GM18858 (cell line): ENCODE measurements around the gene CEP128.

Source experiments
- ATAC-seq: cut with Tn5 transposase; IDR thresholded peaks from one replicate; pipeline ENCODE4 v1.9.1; 2021; ENCODE audit not compliant: unreplicated experiment

CEP128 gene

GRCh38 chr14:80565001-80565400 is 376.5 kb downstream of the CEP128 start:
- ATAC-seq = no peak

GRCh38 chr14:80564051-80564450 is 377.5 kb downstream of the CEP128 start:
- ATAC-seq = no peak

- peak; percentile 98 for ATAC-seq
Observed at GRCh38 chr14:80560800-80561657, 380.5 kb downstream of the CEP128 start.

- no peak for ATAC-seq
Observed at GRCh38 chr14:80554139-80554538, 387.4 kb downstream of the CEP128 start.

- ATAC-seq = no peak
Observed at GRCh38 chr14:80549141-80549540, 392.4 kb downstream of the CEP128 start.

GRCh38 chr14:80545935-80546854 is 395.3 kb downstream of the CEP128 start:
- no peak for ATAC-seq

GRCh38 chr14:80544366-80544765 is 397.2 kb downstream of the CEP128 start:
- no peak for ATAC-seq

DNA sequence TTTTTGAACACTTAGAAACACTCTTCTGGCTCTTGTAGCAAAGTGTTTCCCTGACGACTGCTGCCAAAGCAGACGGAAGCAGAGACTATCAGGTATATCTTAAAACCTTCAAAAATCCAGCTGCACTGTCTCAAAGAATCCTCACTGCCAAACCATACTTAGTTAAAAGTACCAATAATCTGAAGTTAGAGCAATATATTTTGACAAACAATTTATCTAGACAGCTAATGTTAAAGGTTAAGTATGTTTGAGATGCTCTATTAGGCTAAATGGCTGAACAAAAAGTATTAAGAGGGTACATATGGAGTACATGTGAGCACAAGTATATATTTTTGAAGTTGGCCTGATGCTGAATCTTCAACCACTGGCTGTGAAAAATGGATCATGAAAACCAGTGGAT is 398.3 kb downstream of the CEP128 start:
- no peak for ATAC-seq

- ATAC-seq = no peak
Observed at GRCh38 chr14:80538633-80539375, 402.7 kb downstream of the CEP128 start.

DNA sequence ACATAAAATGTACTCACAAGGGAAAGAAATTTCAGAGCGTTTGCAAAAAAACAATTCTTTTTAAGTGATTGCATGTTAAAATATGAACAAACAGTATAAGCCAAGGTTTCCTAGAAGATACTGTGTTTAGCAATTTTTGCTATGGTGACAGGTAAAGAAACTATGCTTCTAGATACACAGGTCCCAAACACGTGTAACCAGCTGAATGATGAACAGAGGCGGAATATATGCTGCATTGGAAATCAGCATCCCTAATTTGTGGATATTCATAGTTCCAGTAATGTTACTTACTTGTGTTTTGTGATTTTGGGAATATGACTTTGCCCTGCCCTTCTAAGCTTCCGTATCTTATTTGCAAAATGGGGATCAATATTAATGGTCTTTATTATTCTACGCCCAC is 403.9 kb downstream of the CEP128 start:
- no peak for ATAC-seq

GRCh38 chr14:80536456-80536855 is 405.1 kb downstream of the CEP128 start:
- no peak for ATAC-seq

GRCh38 chr14:80535171-80535570 is 406.4 kb downstream of the CEP128 start:
- ATAC-seq = no peak

DNA sequence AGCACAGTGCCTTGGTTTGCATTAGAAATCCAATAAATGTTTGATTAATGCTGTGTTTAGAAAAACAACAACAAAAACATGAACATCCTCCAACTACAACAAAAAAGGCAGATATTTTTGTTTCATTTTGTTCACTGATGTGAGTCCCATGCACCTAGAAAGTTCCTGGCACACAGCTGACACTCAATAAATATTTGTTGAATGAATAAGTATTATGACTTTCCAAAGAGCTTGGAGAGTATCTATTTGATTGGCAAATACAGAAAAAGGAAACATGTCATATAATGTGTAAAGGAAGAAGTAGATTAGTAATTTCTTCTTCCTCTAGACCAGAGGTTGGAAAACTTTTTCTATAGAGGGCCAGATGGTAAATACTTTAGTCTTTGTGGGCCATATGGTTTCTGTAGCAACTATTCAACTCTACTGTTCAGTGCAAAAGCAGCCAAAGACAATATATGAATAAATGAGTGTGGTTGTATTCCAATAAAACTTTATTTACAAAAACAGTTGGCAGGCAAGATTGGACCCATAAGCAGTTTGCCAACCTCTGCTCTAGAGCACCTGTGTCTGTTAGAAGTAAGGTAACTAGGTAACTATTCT is 417.9 kb downstream of the CEP128 start:
- ATAC-seq = no peak

DNA sequence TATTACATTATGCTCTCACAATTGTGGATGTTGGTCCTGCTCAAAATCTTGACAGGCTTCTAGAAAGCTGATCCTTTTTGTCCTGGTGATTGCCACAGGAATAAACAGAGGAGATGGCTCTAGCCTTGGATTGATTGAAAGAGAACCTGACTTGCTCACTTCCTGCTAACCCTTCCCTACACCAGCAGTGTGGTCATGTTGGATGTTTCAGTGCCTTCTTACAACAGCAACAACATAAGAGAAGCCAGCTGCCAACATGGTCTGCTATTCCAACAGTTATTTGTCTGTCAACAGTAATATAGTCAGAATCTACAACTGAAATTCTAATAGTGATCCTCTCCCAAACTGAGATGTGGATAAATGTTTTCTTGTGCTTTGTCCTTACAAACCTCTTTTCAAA is 418.6 kb downstream of the CEP128 start:
- ATAC-seq = no peak

- no peak for ATAC-seq
Observed at GRCh38 chr14:80522411-80522810, 419.1 kb downstream of the CEP128 start.

DNA sequence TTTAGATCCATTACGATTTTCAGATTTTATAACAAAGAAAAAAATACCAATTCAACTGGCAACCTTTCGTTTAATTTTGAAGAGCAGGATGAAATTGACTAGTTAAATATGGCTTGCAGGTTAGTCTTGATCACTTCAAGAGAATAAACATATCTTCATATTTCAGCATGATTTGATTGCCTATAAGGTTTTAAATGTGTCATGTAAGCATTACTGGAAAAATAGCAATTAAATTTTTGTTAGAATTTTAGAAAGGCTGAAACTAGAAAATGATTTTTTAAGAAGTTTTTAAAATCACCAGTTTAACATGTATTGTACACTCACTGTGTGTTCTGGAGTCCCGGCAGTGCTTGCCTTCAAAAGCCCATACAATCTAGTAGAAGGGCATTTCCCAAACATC is 420.1 kb downstream of the CEP128 start:
- no peak for ATAC-seq

- no peak for ATAC-seq
Observed at GRCh38 chr14:80519002-80519401, 422.5 kb downstream of the CEP128 start.

GRCh38 chr14:80518173-80518572 is 423.4 kb downstream of the CEP128 start:
- ATAC-seq = no peak

DNA sequence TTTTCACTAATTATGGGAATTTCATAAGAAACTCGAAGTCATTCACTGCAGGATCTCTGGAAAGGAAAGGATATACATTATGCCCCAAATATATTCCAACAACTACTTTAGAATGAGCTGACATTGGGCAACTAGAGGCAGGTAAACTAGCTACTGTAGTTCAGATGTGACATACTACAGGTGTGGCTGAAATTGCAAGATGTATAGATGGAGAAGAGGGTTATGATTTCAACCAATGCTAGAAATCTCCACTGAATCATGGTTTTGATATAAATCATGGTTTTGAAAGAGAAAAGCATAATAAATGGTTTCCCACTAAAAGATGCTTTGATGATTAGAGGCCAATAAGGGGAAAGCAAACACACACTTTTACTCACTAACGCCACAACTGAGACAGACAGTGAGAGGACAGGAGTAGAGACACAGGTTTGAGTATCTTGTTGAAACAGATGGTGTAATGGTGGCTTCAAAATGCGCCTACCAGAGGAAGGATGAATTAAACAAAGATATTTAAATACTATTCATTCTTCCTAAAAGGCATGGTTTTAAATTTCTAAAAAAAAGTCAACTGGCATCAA is 434.2 kb downstream of the CEP128 start:
- no peak for ATAC-seq

- ATAC-seq = no peak
Observed at GRCh38 chr14:80504781-80505180, 436.8 kb downstream of the CEP128 start.
